Middle frontal gyrus (tissue), 1 donor: Measurements from ENCODE around the gene SMAD6.
"Not testable (repeated sequence)": the region's sequence is repeated elsewhere in the genome, so short reads cannot be mapped to it uniquely, and the experiment has no call there.

Experiments used
- DNase-seq: peaks from one replicate; pipeline ENCODE4 v3.0.0-alpha.2; 2015; ENCODE audit warnings: low spot score; ENCODE audit errors: extremely low spot score

SMAD6 gene

GRCh38 chr15:66757521-66757920, 55.5 kb downstream of the SMAD6 start:
- no peak for DNase-seq

- not testable (repeated sequence) for DNase-seq
Measured at GRCh38 chr15:66758217-66758616, 56.2 kb downstream of the SMAD6 start.

- DNase-seq: no peak
Measured at GRCh38 chr15:66758844-66759243, 56.8 kb downstream of the SMAD6 start.

GRCh38 chr15:66760097-66760967, 58.3 kb downstream of the SMAD6 start:
- DNase-seq: no peak

- no peak for DNase-seq
Measured at GRCh38 chr15:66760968-66761725, 59.1 kb downstream of the SMAD6 start.

- DNase-seq: no peak
Measured at GRCh38 chr15:66761726-66762595, 59.9 kb downstream of the SMAD6 start.

- no peak for DNase-seq
Measured at GRCh38 chr15:66763186-66764071, 61.4 kb downstream of the SMAD6 start.

GRCh38 chr15:66764072-66764786, 62.2 kb downstream of the SMAD6 start:
- no peak for DNase-seq

- DNase-seq: no peak
Measured at GRCh38 chr15:66765478-66766281, 63.6 kb downstream of the SMAD6 start.

- no peak for DNase-seq
Measured at GRCh38 chr15:66766282-66767230, 64.5 kb downstream of the SMAD6 start.

- DNase-seq: no peak
Measured at GRCh38 chr15:66767240-66767659, 65.2 kb downstream of the SMAD6 start.

- DNase-seq: no peak
Measured at GRCh38 chr15:66768987-66769386, 67.0 kb downstream of the SMAD6 start.

GRCh38 chr15:66770518-66771350, 68.7 kb downstream of the SMAD6 start:
- DNase-seq: no peak

GRCh38 chr15:66771351-66771650, 69.3 kb downstream of the SMAD6 start:
- DNase-seq: no peak

GRCh38 chr15:66772604-66773128, 70.6 kb downstream of the SMAD6 start:
- DNase-seq: no peak

- DNase-seq: no peak
Measured at GRCh38 chr15:66773129-66773873, 71.3 kb downstream of the SMAD6 start.
